GM23248 (cell line): ENCODE measurements around the gene FRAT2.
"Not testable (repeated sequence)": the region's sequence is repeated elsewhere in the genome, so short reads cannot be mapped to it uniquely, and the experiment has no call there.

Source experiments
- EZH2 ChIP-seq: fragments of 200-600 bp; sonication (generic); IDR thresholded peaks from 2 replicates; pipeline ENCODE4 v1.6.1; 2018; ENCODE audit warnings: antibody characterized with exemption, mild to moderate bottlenecking; ENCODE audit not compliant: insufficient read depth, poor library complexity, severe bottlenecking
- EZH2phosphoT487 ChIP-seq: fragments of 200-600 bp; sonication (generic); IDR thresholded peaks from 2 replicates; pipeline ENCODE4 v1.6.1; 2018; ENCODE audit warnings: antibody characterized with exemption, moderate library complexity, mild to moderate bottlenecking, low read depth; ENCODE audit not compliant: insufficient read depth

GRCh38 chr10:97290076-97290475 lies 44.5 kb downstream of the FRAT2 start:
- not testable (repeated sequence) for TF ChIP-seq EZH2, EZH2phosphoT487
